ENCODE data around the gene PARP9. TPM values are rescaled to one million over a fixed set of nuclear protein-coding genes. Genes with fewer than 3 reads are reported as not detected.

The PARP9 gene
- total and polyA plus RNA-seq, 2 donors (not counting 1 experiment from before 2014, with no cell fraction given) = 19.6 to 31.2 TPM

DNA sequence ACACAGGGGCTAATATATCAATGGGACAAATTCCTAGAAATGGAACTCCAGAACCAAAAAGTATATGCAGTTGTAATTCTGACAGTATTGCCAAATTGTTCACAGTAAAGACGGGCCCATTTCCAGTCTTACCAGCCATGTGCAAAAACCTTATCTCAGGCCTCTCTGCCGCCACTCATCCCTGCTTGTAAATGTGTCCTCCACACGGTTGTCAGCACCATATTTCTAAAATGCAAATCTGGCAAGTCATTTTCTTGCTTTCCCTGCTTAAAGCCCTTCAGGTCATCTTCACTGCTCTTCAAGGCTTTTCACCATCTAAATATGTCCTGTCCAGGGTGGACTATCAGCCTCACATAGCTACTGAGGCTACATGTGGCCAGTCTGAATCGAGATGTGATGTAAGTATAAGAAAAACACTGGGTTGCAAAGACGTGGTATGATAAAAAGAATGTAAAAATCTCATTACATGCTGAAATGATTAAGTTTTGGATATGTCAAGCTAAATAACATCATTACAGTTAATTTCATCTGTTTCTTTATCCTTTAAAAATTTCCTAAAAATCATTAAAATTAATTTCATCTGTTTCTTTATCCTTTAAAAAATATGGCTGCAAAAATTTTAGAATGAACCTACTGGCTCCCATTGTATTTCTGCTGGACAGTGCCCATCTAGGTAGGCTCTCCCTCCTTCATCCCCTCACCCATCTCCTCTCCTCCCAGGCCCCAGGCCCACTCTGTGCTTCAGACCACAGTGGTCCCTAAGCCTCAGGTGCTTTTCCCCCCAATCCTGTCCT, 980 bp downstream of the PARP9 start:
- TF ChIP-seq, protein P1, sequence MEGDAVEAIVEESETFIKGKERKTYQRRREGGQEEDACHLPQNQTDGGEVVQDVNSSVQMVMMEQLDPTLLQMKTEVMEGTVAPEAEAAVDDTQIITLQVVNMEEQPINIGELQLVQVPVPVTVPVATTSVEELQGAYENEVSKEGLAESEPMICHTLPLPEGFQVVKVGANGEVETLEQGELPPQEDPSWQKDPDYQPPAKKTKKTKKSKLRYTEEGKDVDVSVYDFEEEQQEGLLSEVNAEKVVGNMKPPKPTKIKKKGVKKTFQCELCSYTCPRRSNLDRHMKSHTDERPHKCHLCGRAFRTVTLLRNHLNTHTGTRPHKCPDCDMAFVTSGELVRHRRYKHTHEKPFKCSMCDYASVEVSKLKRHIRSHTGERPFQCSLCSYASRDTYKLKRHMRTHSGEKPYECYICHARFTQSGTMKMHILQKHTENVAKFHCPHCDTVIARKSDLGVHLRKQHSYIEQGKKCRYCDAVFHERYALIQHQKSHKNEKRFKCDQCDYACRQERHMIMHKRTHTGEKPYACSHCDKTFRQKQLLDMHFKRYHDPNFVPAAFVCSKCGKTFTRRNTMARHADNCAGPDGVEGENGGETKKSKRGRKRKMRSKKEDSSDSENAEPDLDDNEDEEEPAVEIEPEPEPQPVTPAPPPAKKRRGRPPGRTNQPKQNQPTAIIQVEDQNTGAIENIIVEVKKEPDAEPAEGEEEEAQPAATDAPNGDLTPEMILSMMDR (IDR thresholded peaks at IDR 0.05) = no peak
- TF ChIP-seq EZH2 (IDR thresholded peaks at IDR 0.05; ENCODE audit: borderline replicate concordance, insufficient read depth, low read depth, low read length, poor library complexity, severe bottlenecking) = no peak
- H3K4me3 ChIP-seq (ENCODE audit: control extremely low read depth in 1 of 5, extremely low read depth in 1 of 5, insufficient read depth in 1 of 5, low read depth in 2 of 5, low read length in 4 of 5) = peak overlapping the region; percentile 63 to 95 (median 89)
- Mint-ChIP-seq H3K9me3 (ENCODE audit: insufficient read depth) (no peaks in the 10 kb centered on the region), H3K27me3 (no peaks in the 10 kb centered on the region), H3K4me3 (peak overlapping the region; percentile 92), H3K27ac (peak overlapping the region; percentile 95), H3K4me1 (peaks cover 65% of the 10 kb centered on the region)
- H2AFZ ChIP-seq (ENCODE audit: insufficient read depth, low read depth, low read length, poor library complexity, severe bottlenecking) = peak overlapping the region; percentile 97
- DNase-seq (no peak), ATAC-seq (ENCODE audit: low read depth) (no peak)
- H3K36me3 ChIP-seq (replicated peaks in 1 of 2; ENCODE audit: control extremely low read depth in 1 of 2, control insufficient read depth in 1 of 2, extremely low read depth in 1 of 2, insufficient read depth in 2 of 2, low read length in 1 of 2) = peaks cover 1 to 35% of the 10 kb centered on the region in 2 experiments
- H4K20me1 ChIP-seq (ENCODE audit: control insufficient read depth, insufficient read depth, low read length, poor library complexity, severe bottlenecking) = no peaks in the 10 kb centered on the region
- no peaks in the 10 kb centered on the region for H3K27me3 ChIP-seq (replicated peaks in 1 of 4; ENCODE audit: control extremely low read depth in 1 of 4, control insufficient read depth in 3 of 4, insufficient read depth in 4 of 4, low read length in 3 of 4)
- intact Hi-C loops (cut with micrococcal nuclease) = loop anchor here (2.0 to 5.0 kb wide), 3 partner anchors 26 to 1016 kb away; partner anchors contain the start of gene POLQ
- H3K27ac ChIP-seq (ENCODE audit: low read length in 2 of 2) = peak overlapping the region; percentile 91 to 92
- 46% methylated on average over 3 of the region's 5 CpGs for WGBS (ENCODE audit: insufficient coverage)
- H3K9me3 ChIP-seq (ENCODE audit: control extremely low read depth in 1 of 3, control insufficient read depth in 2 of 3, insufficient read depth in 1 of 3, low read length in 2 of 3) = no peaks in the 10 kb centered on the region
- peak overlapping the region; percentile 96 for H3K9ac ChIP-seq (ENCODE audit: low read length)
- peaks cover 81% of the 10 kb centered on the region for H3K79me2 ChIP-seq (ENCODE audit: control insufficient read depth, insufficient read depth, low read length)
- POLR2A ChIA-PET = interaction anchor here (3.7 kb wide), 1 partner anchor 116 kb away, joined by 27 read pairs; the partner anchor contains the start of gene PARP14
- CTCF ChIA-PET = interaction anchor here (0.9 to 15.3 kb wide), 7 partner anchors 12 to 306 kb away, joined by 3 to 293 read pairs (median 9); partner anchors contain the start of genes PARP14 and PARP15
- H3K4me2 ChIP-seq (replicated peaks; ENCODE audit: low read depth, low read length, poor library complexity, severe bottlenecking) = peak overlapping the region; percentile 86
- peaks cover 48 to 57% of the 10 kb centered on the region in 2 donors for H3K4me1 ChIP-seq (ENCODE audit: control insufficient read depth in 2 of 2, insufficient read depth in 2 of 2, low read length in 2 of 2)

Data from B cell (primary cell).